ENCODE results near the gene LRMDA. TPM values are rescaled to one million over a fixed set of nuclear protein-coding genes. Genes with fewer than 3 reads are reported as not detected.

LRMDA gene
- total and polyA plus RNA-seq, 2 of the 13 experiments (the other 11 are each of a cell fraction or from before 2014, with no cell fraction given), result 13.4 to 22.0 TPM

DNA sequence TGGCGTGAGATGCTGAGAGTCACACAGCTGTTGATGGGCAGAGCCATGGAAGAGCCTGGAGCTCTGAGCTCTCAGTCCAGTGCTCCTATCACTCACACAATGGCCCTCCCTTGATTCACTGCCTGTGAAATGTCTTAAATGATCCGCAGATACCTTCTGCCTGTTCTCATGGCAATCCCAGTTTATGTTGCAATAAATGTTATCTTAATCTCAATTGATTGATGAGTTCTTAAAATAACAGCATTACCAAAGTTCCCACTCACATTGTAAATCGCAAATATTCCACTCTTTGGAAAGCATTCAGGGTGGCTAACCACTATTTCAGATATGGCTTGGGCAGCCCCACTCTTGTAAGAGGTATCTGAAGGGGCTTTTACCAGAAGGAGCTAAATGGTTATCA lies 865.5 kb downstream of the LRMDA start (continued):
- TF ChIP-seq, protein P1, sequence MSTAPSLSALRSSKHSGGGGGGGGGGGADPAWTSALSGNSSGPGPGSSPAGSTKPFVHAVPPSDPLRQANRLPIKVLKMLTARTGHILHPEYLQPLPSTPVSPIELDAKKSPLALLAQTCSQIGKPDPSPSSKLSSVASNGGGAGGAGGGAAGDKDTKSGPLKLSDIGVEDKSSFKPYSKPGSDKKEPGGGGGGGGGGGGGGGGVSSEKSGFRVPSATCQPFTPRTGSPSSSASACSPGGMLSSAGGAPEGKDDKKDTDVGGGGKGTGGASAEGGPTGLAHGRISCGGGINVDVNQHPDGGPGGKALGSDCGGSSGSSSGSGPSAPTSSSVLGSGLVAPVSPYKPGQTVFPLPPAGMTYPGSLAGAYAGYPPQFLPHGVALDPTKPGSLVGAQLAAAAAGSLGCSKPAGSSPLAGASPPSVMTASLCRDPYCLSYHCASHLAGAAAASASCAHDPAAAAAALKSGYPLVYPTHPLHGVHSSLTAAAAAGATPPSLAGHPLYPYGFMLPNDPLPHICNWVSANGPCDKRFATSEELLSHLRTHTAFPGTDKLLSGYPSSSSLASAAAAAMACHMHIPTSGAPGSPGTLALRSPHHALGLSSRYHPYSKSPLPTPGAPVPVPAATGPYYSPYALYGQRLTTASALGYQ (CRISPR knock-in tag; IDR thresholded peaks at IDR 0.05), result no peak

DNA sequence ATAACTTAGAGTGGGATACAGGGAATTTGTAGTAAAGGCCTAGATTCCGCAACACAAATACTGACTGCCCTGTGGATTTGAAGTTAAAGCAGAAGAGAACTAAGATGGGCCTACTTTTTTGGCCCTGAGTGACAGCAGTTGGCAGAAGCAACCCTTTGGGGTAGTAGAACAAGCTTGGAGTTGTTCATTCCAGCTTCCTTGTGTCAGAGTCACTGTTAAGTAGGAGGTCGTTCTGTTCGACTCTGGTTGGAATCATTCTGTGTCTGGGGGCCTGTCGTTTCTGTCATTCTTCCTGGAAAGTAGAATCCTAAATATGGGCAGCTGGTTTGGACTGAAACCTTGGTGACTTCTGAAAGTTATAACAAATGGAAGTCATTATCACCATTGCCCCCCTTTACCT lies 865.9 kb downstream of the LRMDA start:
- Histone ChIP-seq H3K79me2 (ENCODE audit: insufficient read depth, low read length) (no peaks in the 10 kb centered on the region), H2AFZ (ENCODE audit: low read length) (no peak overlapping the region), H3K4me1 (ENCODE audit: insufficient read depth, low read length) (peaks cover 49% of the 10 kb centered on the region), H3K27ac (ENCODE audit: extremely low read length, insufficient read depth, low read length) (peak overlapping the region; percentile 54), H4K20me1 (ENCODE audit: insufficient read depth, low read length) (no peaks in the 10 kb centered on the region), H3K9ac (ENCODE audit: insufficient read depth, low read depth, low read length) (peak overlapping the region; percentile 32; the same call in 1 of the 2 replicates), H3K4me2 (ENCODE audit: low read depth, low read length) (peak overlapping the region; percentile 69), H3K9me3 (ENCODE audit: low read length) (no peaks in the 10 kb centered on the region), H3K36me3 (replicated peaks in 1 of 2; ENCODE audit: control insufficient read depth in 1 of 2, insufficient read depth in 2 of 2, low read length in 2 of 2) (no peaks in the 10 kb centered on the region), H3K4me3 (replicated peaks in 1 of 3; ENCODE audit: insufficient read depth in 1 of 3, low read depth in 2 of 3, low read length in 3 of 3) (peak overlapping the region in 1 of 3 experiments; percentile 10; a peak in 1 of 6 replicates), H3K27me3 (ENCODE audit: control insufficient read depth in 1 of 2, insufficient read depth in 2 of 2, low read length in 2 of 2) (no peaks in the 10 kb centered on the region)
- TF ChIP-seq ZKSCAN8 (CRISPR knock-in tag; IDR thresholded peaks at IDR 0.05; ENCODE audit: borderline replicate concordance) (no peak), PAX8 (CRISPR knock-in tag; IDR thresholded peaks at IDR 0.05; ENCODE audit: borderline replicate concordance) (no peak), ZNF569 (CRISPR knock-in tag; IDR thresholded peaks at IDR 0.05; ENCODE audit: borderline replicate concordance) (peak; percentile 13; the same call in 1 of the 2 replicates), TOPORS (CRISPR knock-in tag; IDR thresholded peaks at IDR 0.05) (0 out of 2 replicates have a peak, but pooled peaks have one; percentile 10)
- intact Hi-C loops (cut with micrococcal nuclease; ENCODE audit: unreplicated experiment) (no loop called here), in situ Hi-C loops (cut with HindIII; ENCODE audit: extremely low pct_ligation_motif_present, low pct_unique_long_range_greater_than_20kb) (no loop called here)
- FAIRE-seq (no peak), ATAC-seq (peak; percentile 62), DNase-seq (ENCODE audit: low spot score) (no peak)
- WGBS (ENCODE audit: low lambda C conversion rate), result 37% methylated on average over 4 of the region's 4 CpGs
- ChIA-PET POLR2A (interaction anchor here (0.8 to 1.9 kb wide), 5 partner anchors 147 to 895 kb away, joined by 3 to 28 read pairs (median 5); partner anchors contain the start of gene ZNF503), CTCF (ENCODE audit: low intra/inter-chr PET ratio, low total read pairs) (no interaction called here)
- BruUV-seq (replicated peaks), result TSS peak; percentile 66

Data from HepG2 (cell line).